Hepatocyte (in vitro differentiated cells): ENCODE data around the gene RRP15. TPM values are rescaled to one million over a fixed set of nuclear protein-coding genes. Genes with fewer than 3 reads are reported as not detected.

Experiments used
- DNase-seq: peaks from one replicate; pipeline ENCODE4 v3.0.0-alpha.2; 2016; ENCODE audit warnings: low spot score
- H2AFZ ChIP-seq: fragments of 200-600 bp; sonication (generic); 2 replicates; pipeline ENCODE4 v1.6.0; 2016; ENCODE audit warnings: antibody characterized with exemption, mild to moderate bottlenecking
- H3K27ac ChIP-seq: fragments of 200-600 bp; sonication (generic); 2 replicates; pipeline ENCODE4 v1.5.1; 2016; ENCODE audit warnings: mild to moderate bottlenecking
- H3K27me3 ChIP-seq: fragments of 200-600 bp; sonication (generic); 2 replicates; pipeline ENCODE4 v1.6.1; 2016
- H3K36me3 ChIP-seq: fragments of 200-600 bp; sonication (generic); replicated peaks from 2 replicates; pipeline ENCODE4 v1.5.1; 2016; ENCODE audit warnings: low read depth; ENCODE audit not compliant: insufficient read depth
- H3K4me1 ChIP-seq: fragments of 200-600 bp; sonication (generic); 2 replicates; pipeline ENCODE4 v1.5.1; 2016; ENCODE audit warnings: mild to moderate bottlenecking, moderate library complexity; ENCODE audit not compliant: insufficient read depth
- H3K4me2 ChIP-seq: fragments of 200-600 bp; sonication (generic); 2 replicates; pipeline ENCODE4 v1.6.0; 2016
- H3K4me3 ChIP-seq: fragments of 200-600 bp; sonication (generic); 2 replicates; pipeline ENCODE4 v1.5.1; 2016; ENCODE audit warnings: mild to moderate bottlenecking
- H3K79me2 ChIP-seq: fragments of 200-600 bp; sonication (generic); 2 replicates; pipeline ENCODE4 v1.6.0; 2017; ENCODE audit warnings: mild to moderate bottlenecking
- H3K9me2 ChIP-seq: fragments of 200-600 bp; sonication (generic); replicated peaks from 2 replicates; pipeline ENCODE4 v1.6.0; 2017; ENCODE audit warnings: mild to moderate bottlenecking; ENCODE audit not compliant: insufficient read depth
- H3K9me3 ChIP-seq: fragments of 200-600 bp; sonication (generic); 2 replicates; pipeline ENCODE4 v1.5.1; 2016; ENCODE audit warnings: low read depth, mild to moderate bottlenecking
- H4K20me1 ChIP-seq: fragments of 200-600 bp; sonication (generic); 2 replicates; pipeline ENCODE4 v1.6.0; 2016; ENCODE audit warnings: mild to moderate bottlenecking; ENCODE audit not compliant: insufficient read depth, poor library complexity, severe bottlenecking
- EZH2 ChIP-seq: fragments of 200-600 bp; sonication (generic); IDR thresholded peaks from 2 replicates; pipeline ENCODE4 v1.6.1; 2016; ENCODE audit warnings: antibody characterized with exemption, mild to moderate bottlenecking, borderline replicate concordance
- EZH2phosphoT487 ChIP-seq: fragments of 200-600 bp; sonication (generic); IDR thresholded peaks from one replicate; pipeline ENCODE4 v1.6.1; 2018; ENCODE audit warnings: antibody characterized with exemption, mild to moderate bottlenecking, low read depth, moderate library complexity; ENCODE audit not compliant: unreplicated experiment, severe bottlenecking
- WGBS: methylation state at CpG from one replicate; pipeline ENCODE4 v1.1.6; 2016; ENCODE audit warnings: low lambda C conversion rate; ENCODE audit errors: missing lambda C conversion rate; 5-methylcytosine and 5-hydroxymethylcytosine counted together
- polyA plus RNA-seq: library from polyadenylated mRNA; unstranded; fragments of >200 nt; fragmentation: Nextera tagmentation; extraction: Ambion mirVana; gene quantifications from 2 replicates; pipeline ENCODE4 v1.2.1, GENCODE V29; 2016
- total RNA-seq: library from RNA; depleted of rRNA; stranded (reverse); fragments of >200 nt; gene quantifications from 2 replicates; pipeline ENCODE4 v1.2.3, GENCODE V29; 2014
- TF ChIP-seq, protein P1 (sequence below): fragments of 200-600 bp; sonication (generic); IDR thresholded peaks from 2 replicates; pipeline ENCODE4 v1.5.1; 2016; ENCODE audit warnings: antibody characterized with exemption, mild to moderate bottlenecking; ENCODE audit not compliant: poor library complexity

RRP15 gene
- total and polyA plus RNA-seq, 2 experiments from 2014 or later, result 6.7 to 9.0 TPM

DNA sequence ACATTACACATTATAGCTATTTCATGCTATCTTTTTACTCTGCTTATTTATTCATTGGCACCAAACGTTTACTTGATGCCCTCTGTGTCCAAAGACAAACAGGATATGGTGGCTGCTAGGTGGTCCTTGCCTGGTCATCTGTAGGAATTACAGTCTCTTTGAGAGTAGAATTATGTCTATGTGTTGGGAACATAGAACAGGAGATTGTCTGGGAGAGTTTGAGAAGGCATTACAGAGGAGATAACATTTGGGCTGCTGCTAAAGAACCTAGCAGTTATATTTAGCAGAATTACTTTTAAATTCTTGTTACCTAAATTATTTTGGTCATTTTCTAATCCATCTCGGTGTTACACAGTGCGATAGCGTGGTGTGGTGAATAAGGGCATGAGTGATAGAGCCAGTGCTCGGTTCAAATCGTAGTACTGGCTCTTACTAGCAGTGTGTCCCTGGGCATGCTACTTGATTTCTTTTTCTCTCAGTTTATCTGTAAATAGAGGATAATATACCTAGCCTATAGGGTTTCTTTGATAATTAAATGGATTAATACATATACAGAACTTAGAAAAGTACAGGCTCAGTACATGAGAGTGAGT is 20.5 kb downstream of the RRP15 start:
- peaks cover 8% of the 10 kb centered on the region for H3K79me2 ChIP-seq
- TF ChIP-seq EZH2 (no peak), EZH2phosphoT487 (no peak)
- TF ChIP-seq, protein P1, sequence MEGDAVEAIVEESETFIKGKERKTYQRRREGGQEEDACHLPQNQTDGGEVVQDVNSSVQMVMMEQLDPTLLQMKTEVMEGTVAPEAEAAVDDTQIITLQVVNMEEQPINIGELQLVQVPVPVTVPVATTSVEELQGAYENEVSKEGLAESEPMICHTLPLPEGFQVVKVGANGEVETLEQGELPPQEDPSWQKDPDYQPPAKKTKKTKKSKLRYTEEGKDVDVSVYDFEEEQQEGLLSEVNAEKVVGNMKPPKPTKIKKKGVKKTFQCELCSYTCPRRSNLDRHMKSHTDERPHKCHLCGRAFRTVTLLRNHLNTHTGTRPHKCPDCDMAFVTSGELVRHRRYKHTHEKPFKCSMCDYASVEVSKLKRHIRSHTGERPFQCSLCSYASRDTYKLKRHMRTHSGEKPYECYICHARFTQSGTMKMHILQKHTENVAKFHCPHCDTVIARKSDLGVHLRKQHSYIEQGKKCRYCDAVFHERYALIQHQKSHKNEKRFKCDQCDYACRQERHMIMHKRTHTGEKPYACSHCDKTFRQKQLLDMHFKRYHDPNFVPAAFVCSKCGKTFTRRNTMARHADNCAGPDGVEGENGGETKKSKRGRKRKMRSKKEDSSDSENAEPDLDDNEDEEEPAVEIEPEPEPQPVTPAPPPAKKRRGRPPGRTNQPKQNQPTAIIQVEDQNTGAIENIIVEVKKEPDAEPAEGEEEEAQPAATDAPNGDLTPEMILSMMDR, result no peak
- no peaks in the 10 kb centered on the region for H3K9me3 ChIP-seq
- H3K9me2 ChIP-seq, result no peaks in the 10 kb centered on the region
- H3K4me3 ChIP-seq, result no peak overlapping the region
- 76% methylated on average over 6 of the region's 6 CpGs for WGBS
- H3K4me1 ChIP-seq, result no peaks in the 10 kb centered on the region
- H3K27ac ChIP-seq, result no peak overlapping the region
- no peaks in the 10 kb centered on the region for H3K27me3 ChIP-seq
- no peak overlapping the region for H3K4me2 ChIP-seq
- no peaks in the 10 kb centered on the region for H3K36me3 ChIP-seq
- DNase-seq, result no peak
- H2AFZ ChIP-seq, result no peak overlapping the region
- H4K20me1 ChIP-seq, result no peaks in the 10 kb centered on the region

DNA sequence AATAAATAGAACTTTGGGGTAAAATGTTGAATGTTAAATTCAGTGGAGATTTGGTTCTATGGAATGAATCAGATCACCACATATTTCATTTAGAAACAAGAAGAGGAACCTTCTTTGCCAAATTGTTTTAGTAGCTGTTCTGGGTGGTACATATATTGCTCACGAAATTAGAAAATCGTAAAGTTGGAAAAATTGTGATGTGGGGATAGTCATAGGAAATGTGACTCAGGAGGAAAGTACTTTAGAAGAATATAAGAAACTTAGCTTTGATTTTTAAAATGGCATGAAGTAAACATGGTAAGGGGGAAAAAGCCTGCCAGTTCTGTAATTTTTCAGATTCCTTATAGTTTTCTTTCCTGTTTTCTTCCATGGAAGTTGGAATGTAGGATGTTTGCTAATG is 27.4 kb downstream of the RRP15 start:
- Histone ChIP-seq H3K79me2 (no peaks in the 10 kb centered on the region), H3K4me3 (no peak overlapping the region), H3K4me1 (no peaks in the 10 kb centered on the region), H3K4me2 (no peak overlapping the region), H3K9me3 (no peaks in the 10 kb centered on the region), H2AFZ (no peak overlapping the region), H3K27me3 (no peaks in the 10 kb centered on the region), H4K20me1 (no peaks in the 10 kb centered on the region), H3K36me3 (no peaks in the 10 kb centered on the region), H3K9me2 (no peaks in the 10 kb centered on the region), H3K27ac (no peak overlapping the region)
- DNase-seq, result no peak
- TF ChIP-seq, protein P1, result no peak
- TF ChIP-seq EZH2phosphoT487 (no peak), EZH2 (no peak)
- 92% methylated on average over 2 of the region's 2 CpGs for WGBS

DNA sequence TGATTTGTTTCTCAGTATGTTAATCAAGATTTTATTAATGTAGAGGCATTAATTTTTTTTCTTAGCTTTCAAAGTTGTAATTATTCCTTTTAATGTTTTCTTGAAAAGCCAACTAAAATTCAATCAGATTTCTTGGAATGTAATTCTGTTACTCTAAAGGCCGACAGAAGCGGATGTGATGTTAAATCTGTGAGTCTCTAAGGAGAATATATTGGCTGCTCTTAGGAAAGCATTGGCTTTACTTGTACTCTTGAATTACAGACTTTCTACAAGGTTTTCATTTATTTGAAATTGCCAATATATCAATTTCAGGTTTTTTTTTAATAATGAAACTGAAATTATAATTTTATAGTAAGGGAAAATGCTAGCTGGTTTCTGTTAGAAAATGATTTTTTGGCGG is 29.2 kb downstream of the RRP15 start:
- WGBS, result 96% methylated on average over 3 of the region's 3 CpGs
- no peak overlapping the region for H2AFZ ChIP-seq
- no peaks in the 10 kb centered on the region for H4K20me1 ChIP-seq
- H3K9me2 ChIP-seq, result no peaks in the 10 kb centered on the region
- H3K9me3 ChIP-seq, result no peaks in the 10 kb centered on the region
- H3K27ac ChIP-seq, result no peak overlapping the region
- no peaks in the 10 kb centered on the region for H3K27me3 ChIP-seq
- no peaks in the 10 kb centered on the region for H3K4me1 ChIP-seq
- TF ChIP-seq, protein P1, result no peak
- no peak for TF ChIP-seq EZH2
- H3K4me3 ChIP-seq, result no peak overlapping the region
- H3K79me2 ChIP-seq, result no peaks in the 10 kb centered on the region
- no peak overlapping the region for H3K4me2 ChIP-seq
- no peak for DNase-seq
- H3K36me3 ChIP-seq, result no peaks in the 10 kb centered on the region

DNA sequence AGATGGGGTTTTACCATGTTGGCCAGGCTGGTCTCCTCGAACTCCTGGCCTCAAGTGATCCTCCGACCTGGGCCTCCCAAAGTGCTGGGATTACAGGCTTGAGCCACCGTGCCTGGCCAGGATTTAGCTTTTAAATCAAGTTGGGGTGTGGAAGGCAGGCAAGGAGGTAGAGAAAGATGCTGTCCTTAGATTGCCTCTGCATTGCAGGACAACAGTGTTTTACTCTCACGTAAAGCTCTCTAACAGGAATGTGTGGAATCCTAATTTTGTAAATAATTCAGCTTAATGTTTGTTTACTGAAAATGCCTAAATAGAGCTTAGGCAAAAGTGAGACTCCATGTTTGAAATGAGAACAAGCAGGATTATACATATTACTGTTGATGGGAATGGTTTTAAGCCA is 30.5 kb downstream of the RRP15 start:
- TF ChIP-seq EZH2, result no peak
- no peak for TF ChIP-seq EZH2phosphoT487
- TF ChIP-seq, protein P1, result no peak
- Histone ChIP-seq H3K36me3 (no peaks in the 10 kb centered on the region), H2AFZ (no peak overlapping the region), H4K20me1 (no peaks in the 10 kb centered on the region), H3K9me3 (no peaks in the 10 kb centered on the region), H3K9me2 (no peaks in the 10 kb centered on the region), H3K4me2 (no peak overlapping the region), H3K4me1 (no peaks in the 10 kb centered on the region), H3K27me3 (no peaks in the 10 kb centered on the region), H3K79me2 (no peaks in the 10 kb centered on the region), H3K27ac (no peak overlapping the region), H3K4me3 (no peak overlapping the region)
- DNase-seq, result no peak
- 77% methylated on average over 4 of the region's 4 CpGs for WGBS
